Measurements from ENCODE around the gene P2RY8. TPM values are rescaled to one million over a fixed set of nuclear protein-coding genes. Genes with fewer than 3 reads are reported as not detected.

P2RY8 gene
- polyA plus RNA-seq, 3 donors = 18.9 to 40.0 (median 33.3) TPM

GRCh38 chrX:1493412-1493811 is 43.6 kb downstream of the P2RY8 start:
- peak overlapping the region in 6 of 7 donors; percentile 36 to 81 (median 57) for H3K27ac Mint-ChIP-seq
- no peak for DNase-seq
- Histone ChIP-seq H3K27ac (ENCODE audit: low read depth in 1 of 2, low read length in 2 of 2) (peak overlapping the region; percentile 59 to 66), H3K9me3 (replicated peaks in 1 of 2; ENCODE audit: control insufficient read depth in 1 of 2, insufficient read depth in 1 of 2, low read length in 2 of 2) (no peaks in the 10 kb centered on the region), H3K4me3 (replicated peaks in 1 of 3; ENCODE audit: low read depth in 2 of 3, low read length in 3 of 3) (peak overlapping the region in 1 of 3 experiments; percentile 60), H3K4me2 (replicated peaks; ENCODE audit: extremely low read depth, low read length, poor library complexity, severe bottlenecking) (peak overlapping the region; percentile 67), H3K4me1 (ENCODE audit: control insufficient read depth in 1 of 2, insufficient read depth in 2 of 2, low read length in 2 of 2) (peaks cover 15 to 23% of the 10 kb centered on the region in 2 donors), H3K27me3 (ENCODE audit: control insufficient read depth in 2 of 2, insufficient read depth in 2 of 2, low read length in 2 of 2) (no peaks in the 10 kb centered on the region), H3K36me3 (replicated peaks in 1 of 2; ENCODE audit: control insufficient read depth in 1 of 2, insufficient read depth in 2 of 2, low read length in 2 of 2) (peaks cover 30 to 38% of the 10 kb centered on the region in 2 donors), H2AFZ (ENCODE audit: insufficient read depth, low read depth, low read length, poor library complexity, severe bottlenecking) (no peak overlapping the region), H3K79me2 (ENCODE audit: insufficient read depth, low read length) (peaks cover 73% of the 10 kb centered on the region), H4K20me1 (ENCODE audit: insufficient read depth, low read length) (peaks cover 40% of the 10 kb centered on the region), H3K9ac (ENCODE audit: insufficient read depth, low read length, poor library complexity, severe bottlenecking) (no peak overlapping the region)
- peaks cover 0 to 2% (median 0%) of the 10 kb centered on the region in 3 donors for H3K27me3 Mint-ChIP-seq (ENCODE audit: low read depth in 3 of 3)
- H3K9me3 Mint-ChIP-seq = peaks cover 0 to 8% (median 3%) of the 10 kb centered on the region in 7 donors
- peaks cover 43 to 56% of the 10 kb centered on the region in 2 donors for H3K36me3 Mint-ChIP-seq
- H3K4me3 Mint-ChIP-seq = peak overlapping the region; percentile 51 to 54
- 65% methylated on average over 10 of the region's 16 CpGs for WGBS (ENCODE audit: insufficient coverage)
- intact Hi-C loops (cut with micrococcal nuclease) = no loop called here
- peaks cover 28% of the 10 kb centered on the region for H3K4me1 Mint-ChIP-seq
- no peak for TF ChIP-seq CTCF (IDR thresholded peaks at IDR 0.05)

GRCh38 chrX:1492421-1493012 is 44.5 kb downstream of the P2RY8 start:
- 95% methylated on average over 8 of the region's 9 CpGs for WGBS (ENCODE audit: insufficient coverage)
- no peak for DNase-seq
- H3K4me1 Mint-ChIP-seq = peaks cover 29% of the 10 kb centered on the region

More at GRCh38 chrX:1492421-1493012, 44.5 kb downstream of the P2RY8 start:
- Mint-ChIP-seq H3K9me3 (peaks cover 0 to 8% (median 3%) of the 10 kb centered on the region in 7 donors), H3K27ac (peak overlapping the region in 4 of 7 donors; percentile 15 to 79 (median 53)), H3K36me3 (peaks cover 44 to 55% of the 10 kb centered on the region in 2 donors), H3K4me3 (no peak overlapping the region), H3K27me3 (ENCODE audit: low read depth in 3 of 3) (peaks cover 0 to 2% (median under 1%) of the 10 kb centered on the region in 3 donors)
- Histone ChIP-seq H3K36me3 (replicated peaks in 1 of 2; ENCODE audit: control insufficient read depth in 1 of 2, insufficient read depth in 2 of 2, low read length in 2 of 2) (peaks cover 31 to 45% of the 10 kb centered on the region in 2 donors), H3K9me3 (replicated peaks in 1 of 2; ENCODE audit: control insufficient read depth in 1 of 2, insufficient read depth in 1 of 2, low read length in 2 of 2) (no peaks in the 10 kb centered on the region), H3K4me2 (replicated peaks; ENCODE audit: extremely low read depth, low read length, poor library complexity, severe bottlenecking) (no peak overlapping the region), H3K9ac (ENCODE audit: insufficient read depth, low read length, poor library complexity, severe bottlenecking) (no peak overlapping the region), H4K20me1 (ENCODE audit: insufficient read depth, low read length) (peaks cover 49% of the 10 kb centered on the region), H3K27me3 (ENCODE audit: control insufficient read depth in 2 of 2, insufficient read depth in 2 of 2, low read length in 2 of 2) (no peaks in the 10 kb centered on the region), H3K4me1 (ENCODE audit: control insufficient read depth in 1 of 2, insufficient read depth in 2 of 2, low read length in 2 of 2) (peaks cover 15 to 23% of the 10 kb centered on the region in 2 donors), H3K79me2 (ENCODE audit: insufficient read depth, low read length) (peaks cover 73% of the 10 kb centered on the region), H3K4me3 (replicated peaks in 1 of 3; ENCODE audit: low read depth in 2 of 3, low read length in 3 of 3) (no peak overlapping the region), H2AFZ (ENCODE audit: insufficient read depth, low read depth, low read length, poor library complexity, severe bottlenecking) (no peak overlapping the region), H3K27ac (ENCODE audit: low read depth in 1 of 2, low read length in 2 of 2) (no peak overlapping the region)
- TF ChIP-seq CTCF (IDR thresholded peaks at IDR 0.05) = no peak
- intact Hi-C loops (cut with micrococcal nuclease) = no loop called here

Measured in CD14-positive monocyte (primary cell).